GM23338 (cell line): Measurements from ENCODE around the gene ARG2. TPM values are rescaled to one million over a fixed set of nuclear protein-coding genes. Genes with fewer than 3 reads are reported as not detected.

ENCODE experiments used
- ATAC-seq: fragments of 200-7000 bp; cut with Tn5 transposase; 3 replicates; pipeline ENCODE4 v1.9.1; 2020
- DNase-seq: peaks from one replicate; pipeline ENCODE4 v3.0.0-alpha.2; 2015; ENCODE audit warnings: low spot score
- H2AFZ ChIP-seq: fragments of 200-600 bp; sonication (generic); 2 replicates; pipeline ENCODE4 v1.8.0; 2016; ENCODE audit warnings: antibody characterized with exemption, mild to moderate bottlenecking, moderate library complexity
- H3F3A ChIP-seq: fragments of 200-600 bp; sonication (generic); replicated peaks from 2 replicates; pipeline ENCODE4 v1.8.0; 2017; ENCODE audit warnings: antibody characterized with exemption, mixed run types, low read depth
- H3K27ac ChIP-seq: fragments of 200-600 bp; sonication (generic); 2 replicates; pipeline ENCODE4 v1.6.1; 2016; ENCODE audit warnings: low read depth
- H3K27me3 ChIP-seq: fragments of 200-600 bp; sonication (generic); 2 replicates; pipeline ENCODE4 v1.8.0; 2016; ENCODE audit warnings: mild to moderate bottlenecking, mixed run types, moderate library complexity; ENCODE audit not compliant: insufficient read depth
- H3K36me3 ChIP-seq: fragments of 200-600 bp; sonication (generic); 2 replicates; pipeline ENCODE4 v1.8.0; 2016; ENCODE audit warnings: mild to moderate bottlenecking; ENCODE audit not compliant: insufficient read depth
- H3K4me1 ChIP-seq: fragments of 200-600 bp; sonication (generic); 2 replicates; pipeline ENCODE4 v1.8.0; 2016; ENCODE audit warnings: mild to moderate bottlenecking, moderate library complexity; ENCODE audit not compliant: insufficient read depth
- H3K4me2 ChIP-seq: fragments of 200-600 bp; sonication (generic); 2 replicates; pipeline ENCODE4 v1.7.1; 2017; ENCODE audit warnings: mixed run types
- H3K4me3 ChIP-seq: fragments of 200-600 bp; sonication (generic); 2 replicates; pipeline ENCODE4 v1.6.1; 2016; ENCODE audit warnings: mixed run types
- H3K79me2 ChIP-seq: fragments of 200-600 bp; sonication (generic); replicated peaks from 2 replicates; pipeline ENCODE4 v1.8.0; 2017; ENCODE audit warnings: mild to moderate bottlenecking; ENCODE audit not compliant: insufficient read depth
- H3K9me2 ChIP-seq: fragments of 200-600 bp; sonication (generic); 2 replicates; pipeline ENCODE4 v1.8.0; 2017; ENCODE audit not compliant: insufficient read depth
- H4K20me1 ChIP-seq: fragments of 200-600 bp; sonication (generic); replicated peaks from 2 replicates; pipeline ENCODE4 v1.8.0; 2017; ENCODE audit warnings: mild to moderate bottlenecking; ENCODE audit not compliant: insufficient read depth
- H3K27ac Mint-ChIP-seq: 2 replicates; pipeline ENCODE4 v1.8.0; 2020; ENCODE audit warnings: inconsistent platforms, mild to moderate bottlenecking, moderate library complexity, mixed read lengths
- H3K27me3 Mint-ChIP-seq: 3 replicates; pipeline ENCODE4 v1.8.0; 2022; ENCODE audit warnings: low read depth, mild to moderate bottlenecking, moderate library complexity, mixed read lengths, inconsistent platforms; ENCODE audit not compliant: insufficient read depth, poor library complexity
- H3K36me3 Mint-ChIP-seq: 3 replicates; pipeline ENCODE4 v1.8.0; 2021; ENCODE audit warnings: low read depth, mild to moderate bottlenecking, inconsistent platforms, moderate library complexity, mixed read lengths
- H3K4me1 Mint-ChIP-seq: 3 replicates; pipeline ENCODE4 v1.8.0; 2020; ENCODE audit warnings: mild to moderate bottlenecking, inconsistent platforms, mixed read lengths
- H3K4me3 Mint-ChIP-seq: 3 replicates; pipeline ENCODE4 v1.8.0; 2021; ENCODE audit warnings: moderate library complexity, mild to moderate bottlenecking, inconsistent platforms, mixed read lengths
- H3K9me3 Mint-ChIP-seq: 3 replicates; pipeline ENCODE4 v1.8.0; 2020; ENCODE audit warnings: moderate library complexity, mild to moderate bottlenecking, inconsistent platforms, mixed read lengths
- CREB1 ChIP-seq: fragments of 250-450 bp; sonication (Bioruptor Pico); IDR thresholded peaks from 2 replicates; pipeline ENCODE4 v1.5.0; 2020; ENCODE audit warnings: low read depth, mild to moderate bottlenecking, moderate library complexity
- CTCF ChIP-seq, 2 experiments: fragments of 200-600 bp in 1 of 2; sonication (generic) in 1 of 2; conservative IDR thresholded peaks; 2 replicates each; pipeline versions ENCODE4 v1.5.1 to v1.6.1; 2016 to 2017; ENCODE audit warnings: antibody characterized with exemption in 2 of 2, low read depth in 2 of 2, mild to moderate bottlenecking in 2 of 2, moderate library complexity in 1 of 2
- ETS1 ChIP-seq: IDR thresholded peaks from 2 replicates; pipeline ENCODE4 v1.6.1; 2016; ENCODE audit warnings: antibody characterized with exemption
- EZH2phosphoT487 ChIP-seq: fragments of 200-600 bp; sonication (generic); IDR thresholded peaks from one replicate; pipeline ENCODE4 v1.8.1; 2018; ENCODE audit warnings: antibody characterized with exemption; ENCODE audit not compliant: unreplicated experiment
- POLR2AphosphoS5 ChIP-seq: IDR thresholded peaks from 2 replicates; pipeline ENCODE4 v1.6.1; 2016; ENCODE audit warnings: antibody characterized with exemption, low read depth
- REST ChIP-seq: IDR thresholded peaks from one replicate; pipeline ENCODE4 v1.6.1; 2018; ENCODE audit warnings: antibody characterized with exemption; ENCODE audit not compliant: unreplicated experiment
- STAT1 ChIP-seq: IDR thresholded peaks from one replicate; pipeline ENCODE4 v1.6.1; 2016; ENCODE audit warnings: antibody characterized with exemption; ENCODE audit not compliant: unreplicated experiment
- ZNF114 ChIP-seq: fragments of 250-450 bp; sonication (Bioruptor Pico); IDR thresholded peaks from 2 replicates; pipeline ENCODE4 v1.5.0; 2020; ENCODE audit warnings: mild to moderate bottlenecking, moderate library complexity
- ZNF331 ChIP-seq: fragments of 250-450 bp; sonication (Bioruptor Pico); IDR thresholded peaks from 2 replicates; pipeline ENCODE4 v1.5.0; 2020; ENCODE audit warnings: low read depth, mild to moderate bottlenecking, moderate library complexity
- long read RNA-seq: library from polyadenylated mRNA; unstranded; transcript quantifications from one replicate; pipeline ENCODE4 v2.0.0, GENCODE V29; 2020; ENCODE audit not compliant: unreplicated experiment
- polyA plus RNA-seq: library from polyadenylated mRNA; unstranded; fragments of >200 nt; fragmentation: Nextera tagmentation; extraction: Ambion mirVana; gene quantifications from 2 replicates; pipeline ENCODE4 v1.2.1, GENCODE V29; 2016
- total RNA-seq: library from RNA; depleted of rRNA; stranded (reverse); fragments of >200 nt; shearing (Covaris generic); gene quantifications from 2 replicates; pipeline ENCODE4 v1.2.3, GENCODE V29; 2014; rRNA removed

Gene ARG2
- total RNA-seq (67.2 and 69.4 TPM in 2 replicates), polyA plus RNA-seq (38.6 and 42.7 TPM in 2 replicates)
- long read RNA-seq, transcript ARG2-201 (8 exons, 2,045 nt) = major isoform, 50 of 53 reads
- long read RNA-seq, partial matches to known transcripts = 0 of 53 reads
- long read RNA-seq, other reads (novel, unspliced or antisense) = 3 of 53 reads

DNA sequence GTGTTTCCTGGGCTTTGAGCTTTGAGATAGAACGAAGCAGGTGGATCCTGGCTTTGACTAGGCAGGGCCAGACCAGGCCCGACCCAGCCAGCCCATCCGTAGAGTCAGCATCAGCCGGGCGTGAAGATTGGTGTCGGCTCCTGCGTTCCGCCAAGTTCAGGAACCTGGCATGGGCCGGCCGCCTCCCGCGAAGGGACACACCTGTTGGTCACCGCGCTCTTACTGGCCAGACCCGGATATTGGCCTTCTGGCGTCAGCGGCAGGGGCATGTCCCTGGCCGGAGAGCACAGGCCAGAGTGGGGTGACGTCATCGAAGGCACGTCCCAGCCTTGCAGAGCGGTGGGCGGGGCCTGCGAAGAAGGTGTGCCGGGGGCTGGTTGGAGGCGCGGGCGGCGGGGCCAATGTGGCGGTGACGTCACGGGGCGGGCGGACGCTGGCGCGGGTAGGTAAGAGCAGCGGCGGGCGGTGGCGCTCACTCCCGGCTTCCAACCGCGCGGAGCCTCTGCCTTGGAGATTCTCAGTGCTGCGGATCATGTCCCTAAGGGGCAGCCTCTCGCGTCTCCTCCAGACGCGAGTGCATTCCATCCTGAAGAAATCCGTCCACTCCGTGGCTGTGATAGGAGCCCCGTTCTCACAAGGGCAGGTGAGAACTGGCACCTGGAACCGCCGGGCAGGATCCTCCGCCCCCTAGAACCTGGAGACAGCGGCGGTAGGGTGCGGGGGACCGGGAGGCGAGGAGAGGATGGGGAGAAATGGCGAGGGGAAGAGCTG is at the start of gene ARG2:
TSS of gene ARG2 (plus strand) at position 475 of the 771 bp plus-strand sequence. CDS start at position 533, 58 bp downstream.
- Histone ChIP-seq H3K27ac (peak within 1 kb of the TSS; percentile 28; the same call in 1 of the 2 replicates), H2AFZ (peak within 1 kb of the TSS; percentile 97), H3K27me3 (peaks cover 24% of the 10 kb centered on the region), H3F3A (no peaks in the 10 kb centered on the region), H3K4me1 (peaks cover 14% of the 10 kb centered on the region), H3K4me2 (peak within 1 kb of the TSS; percentile 93), H3K9me2 (no peaks in the 10 kb centered on the region), H4K20me1 (no peaks in the 10 kb centered on the region), H3K4me3 (peak within 1 kb of the TSS; percentile 94), H3K79me2 (no peaks in the 10 kb centered on the region), H3K36me3 (peaks cover 4% of the 10 kb centered on the region; the same call in 1 of the 2 replicates)
- DNase-seq (peak; percentile 99), ATAC-seq (peak; percentile 86)
- peak within 1 kb of the TSS; percentile 92 for H3K27ac Mint-ChIP-seq
- H3K9me3 Mint-ChIP-seq = no peaks in the 10 kb centered on the region
- peak within 1 kb of the TSS; percentile 98 for H3K4me3 Mint-ChIP-seq
- H3K27me3 Mint-ChIP-seq = peaks cover 15% of the 10 kb centered on the region
- peaks cover 16% of the 10 kb centered on the region for H3K36me3 Mint-ChIP-seq
- no peak for TF ChIP-seq EZH2phosphoT487
- peak; percentile 99 for TF ChIP-seq CREB1 (CRISPR knock-in tag)
- peak in 1 of 2 experiments; percentile 17; a peak in 1 of 4 replicates for TF ChIP-seq CTCF (conservative IDR thresholded peaks at IDR 0.05; ENCODE audit: low read depth in 2 of 2)
- TF ChIP-seq ZNF331 = no peak
- TF ChIP-seq STAT1 = no peak
- no peak for TF ChIP-seq ZNF114 (CRISPR knock-in tag)
- peak; percentile 93 for TF ChIP-seq POLR2AphosphoS5
- peaks cover 26% of the 10 kb centered on the region for H3K4me1 Mint-ChIP-seq

DNA sequence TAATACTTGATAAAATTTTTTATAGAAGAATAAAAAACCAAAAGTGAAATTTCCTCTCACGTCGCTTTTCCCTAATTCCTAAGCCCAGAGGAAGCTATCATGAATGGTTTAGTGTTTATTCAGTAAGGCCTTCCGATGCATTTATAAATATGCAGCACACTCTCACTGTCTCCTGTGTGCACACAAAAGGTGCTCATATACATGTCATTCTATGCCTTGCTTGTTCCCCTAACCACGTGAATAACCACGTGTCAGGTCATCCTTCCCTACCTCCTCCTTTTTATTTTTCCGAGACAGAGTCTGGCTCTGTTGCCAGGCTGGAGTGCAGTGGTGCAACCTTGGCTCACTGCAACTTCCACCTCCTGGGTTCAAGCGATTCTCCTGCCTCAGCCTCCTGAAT is 49.3 kb upstream of the ARG2 start:
- Histone ChIP-seq H2AFZ (no peak overlapping the region), H3K27ac (no peak overlapping the region), H3F3A (no peaks in the 10 kb centered on the region), H3K36me3 (no peaks in the 10 kb centered on the region), H3K9me2 (no peaks in the 10 kb centered on the region), H3K4me1 (no peaks in the 10 kb centered on the region), H3K79me2 (no peaks in the 10 kb centered on the region), H3K4me3 (no peak overlapping the region), H4K20me1 (no peaks in the 10 kb centered on the region), H3K27me3 (no peaks in the 10 kb centered on the region), H3K4me2 (no peak overlapping the region)
- Mint-ChIP-seq H3K9me3 (no peaks in the 10 kb centered on the region), H3K27me3 (peaks cover 3% of the 10 kb centered on the region), H3K4me1 (peaks cover 18% of the 10 kb centered on the region), H3K27ac (no peak overlapping the region), H3K4me3 (no peak overlapping the region), H3K36me3 (peaks cover 8% of the 10 kb centered on the region)
- ATAC-seq (no peak), DNase-seq (no peak)
- TF ChIP-seq ETS1 = no peak
- TF ChIP-seq CTCF (conservative IDR thresholded peaks at IDR 0.05; ENCODE audit: low read depth in 2 of 2) = no peak
- no peak for TF ChIP-seq POLR2AphosphoS5
- TF ChIP-seq REST = no peak
